DND-41 (cell line): ENCODE data around the gene CDC37.

Experiments used
- CTCF ChIP-seq: IDR thresholded peaks from 2 replicates; pipeline ENCODE4 v1.5.1; 2012; ENCODE audit warnings: borderline replicate concordance, low read length, moderate library complexity, mild to moderate bottlenecking; ENCODE audit not compliant: poor library complexity, severe bottlenecking; ENCODE audit errors: extremely low read depth
- EZH2 ChIP-seq: IDR thresholded peaks from 3 replicates; pipeline ENCODE4 v1.6.1; 2012; ENCODE audit warnings: borderline replicate concordance, low read depth, mild to moderate bottlenecking, moderate library complexity, low read length, inconsistent platforms; ENCODE audit not compliant: severe bottlenecking

- TF ChIP-seq CTCF (no peak), EZH2 (no peak)
Observed at GRCh38 chr19:10442698-10443097, 39.4 kb upstream of the CDC37 start.
